ENCODE results near the gene NOL9. TPM values are rescaled to one million over a fixed set of nuclear protein-coding genes. Genes with fewer than 3 reads are reported as not detected.

The NOL9 gene
- total RNA-seq, 4 donors from 2014 or later: 16.6 to 25.0 (median 21.1) TPM

DNA sequence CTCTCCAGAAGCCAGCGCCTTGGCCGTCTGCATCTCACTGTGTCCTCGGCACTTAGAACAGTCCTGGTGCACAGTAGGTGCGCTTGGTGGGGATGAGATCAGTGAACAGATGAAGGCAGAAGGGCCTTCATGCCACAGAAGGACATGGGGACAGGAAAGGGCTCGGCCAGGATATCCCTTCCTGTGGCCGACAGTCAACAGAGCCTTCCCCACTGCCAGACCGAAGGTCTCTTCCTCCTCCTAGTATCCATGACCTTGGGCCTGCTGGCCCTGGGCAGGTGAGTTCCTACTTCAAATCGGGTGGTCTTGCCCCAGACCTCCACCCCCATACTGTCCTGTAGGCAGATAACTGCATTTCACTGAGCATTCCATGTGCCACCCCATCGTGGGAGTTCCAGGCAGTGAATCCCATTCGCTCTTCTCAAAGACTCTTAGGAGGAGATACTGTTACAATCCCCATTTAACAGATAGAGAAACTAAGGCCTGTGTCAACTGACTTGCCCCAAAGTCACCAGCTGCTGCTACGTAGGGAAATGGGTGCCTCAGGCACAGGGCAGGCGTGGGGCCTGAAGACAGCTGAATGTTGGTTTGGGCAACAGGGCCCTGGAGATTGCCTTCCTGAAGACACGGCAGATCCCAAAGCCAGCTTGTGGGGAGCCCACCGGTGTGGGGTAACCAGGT, 66.4 kb downstream of the NOL9 start:
- H3K4me1 ChIP-seq: peaks cover 57 to 68% (median 59%) of the 10 kb centered on the region in 4 donors
- intact Hi-C loops (cut with DNase I): loop anchor here (5.0 kb wide), 1 partner anchor 159 kb away; no protein-coding TSS in a partner anchor

DNA sequence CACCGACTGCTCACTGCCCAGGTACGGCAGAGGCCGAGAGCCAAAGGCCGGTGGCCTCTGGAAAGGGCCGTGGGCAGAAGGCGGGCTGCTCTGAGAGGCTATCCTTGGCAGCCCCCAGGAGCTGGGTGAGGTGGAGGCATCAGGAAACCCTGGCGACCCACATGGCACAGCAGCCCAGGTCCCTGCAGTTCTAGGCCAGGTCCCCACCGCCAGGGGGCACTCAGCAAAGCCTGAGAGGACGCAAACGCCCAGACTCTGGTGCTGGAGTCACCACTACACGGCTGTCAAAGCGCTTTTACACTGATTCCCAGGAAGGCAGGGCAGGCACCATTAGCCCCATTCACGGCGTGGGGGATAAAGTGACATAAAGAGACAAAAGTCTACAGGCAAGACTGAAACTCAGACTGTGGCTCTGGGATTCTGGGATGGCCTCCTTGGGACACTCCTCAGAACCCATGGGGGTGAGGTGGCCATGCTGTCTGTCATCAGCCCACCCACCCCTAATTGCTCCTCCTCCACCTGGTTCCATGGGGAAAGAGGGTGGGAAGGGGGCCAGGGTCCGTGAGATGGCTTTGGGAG, 67.8 kb downstream of the NOL9 start:
- peak overlapping the region in 1 of 4 donors; percentile 61 for H3K27ac ChIP-seq (replicated peaks in 1 of 4)
- peak overlapping the region; percentile 50 to 60 (median 52) for H3K4me3 ChIP-seq
- intact Hi-C loops (cut with DNase I): loop anchor here (5.0 kb wide), 1 partner anchor 161 kb away; no protein-coding TSS in a partner anchor
- peaks cover 8 to 54% (median 16%) of the 10 kb centered on the region in 4 donors for H3K27me3 ChIP-seq
- H3K4me1 ChIP-seq: peaks cover 43 to 56% (median 47%) of the 10 kb centered on the region in 4 donors
- DNase-seq (ENCODE audit: extremely low spot score): peak; percentile 94
- WGBS: 0% methylated on average over 2 of the region's 15 CpGs
- TF ChIP-seq, protein P1, sequence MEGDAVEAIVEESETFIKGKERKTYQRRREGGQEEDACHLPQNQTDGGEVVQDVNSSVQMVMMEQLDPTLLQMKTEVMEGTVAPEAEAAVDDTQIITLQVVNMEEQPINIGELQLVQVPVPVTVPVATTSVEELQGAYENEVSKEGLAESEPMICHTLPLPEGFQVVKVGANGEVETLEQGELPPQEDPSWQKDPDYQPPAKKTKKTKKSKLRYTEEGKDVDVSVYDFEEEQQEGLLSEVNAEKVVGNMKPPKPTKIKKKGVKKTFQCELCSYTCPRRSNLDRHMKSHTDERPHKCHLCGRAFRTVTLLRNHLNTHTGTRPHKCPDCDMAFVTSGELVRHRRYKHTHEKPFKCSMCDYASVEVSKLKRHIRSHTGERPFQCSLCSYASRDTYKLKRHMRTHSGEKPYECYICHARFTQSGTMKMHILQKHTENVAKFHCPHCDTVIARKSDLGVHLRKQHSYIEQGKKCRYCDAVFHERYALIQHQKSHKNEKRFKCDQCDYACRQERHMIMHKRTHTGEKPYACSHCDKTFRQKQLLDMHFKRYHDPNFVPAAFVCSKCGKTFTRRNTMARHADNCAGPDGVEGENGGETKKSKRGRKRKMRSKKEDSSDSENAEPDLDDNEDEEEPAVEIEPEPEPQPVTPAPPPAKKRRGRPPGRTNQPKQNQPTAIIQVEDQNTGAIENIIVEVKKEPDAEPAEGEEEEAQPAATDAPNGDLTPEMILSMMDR (IDR thresholded peaks at IDR 0.05): peak; percentile 71 to 91 (median 78)
- TF ChIP-seq POLR2A (IDR thresholded peaks at IDR 0.05; ENCODE audit: low read depth) (no peak), POLR2AphosphoS5 (IDR thresholded peaks at IDR 0.05) (peak in 1 of 2 donors; percentile 14)
- H3K9me3 ChIP-seq: no peaks in the 10 kb centered on the region
- no peaks in the 10 kb centered on the region for H3K36me3 ChIP-seq

More for the DNA sequence above, 66.4 kb downstream of the NOL9 start:
- TF ChIP-seq, protein P1 (IDR thresholded peaks at IDR 0.05): no peak
- TF ChIP-seq EP300 (IDR thresholded peaks at IDR 0.05): no peak
- TF ChIP-seq POLR2AphosphoS5 (IDR thresholded peaks at IDR 0.05): no peak
- no peak for TF ChIP-seq POLR2A (IDR thresholded peaks at IDR 0.05; ENCODE audit: low read depth)
- H3K36me3 ChIP-seq: no peaks in the 10 kb centered on the region
- DNase-seq (ENCODE audit: extremely low spot score): no peak
- no peak overlapping the region for H3K4me3 ChIP-seq
- no peaks in the 10 kb centered on the region for H3K9me3 ChIP-seq
- H3K27me3 ChIP-seq: peaks cover 8 to 54% (median 16%) of the 10 kb centered on the region in 4 donors
- 87% methylated on average over 14 of the region's 14 CpGs for WGBS
- H3K27ac ChIP-seq (replicated peaks in 1 of 4): no peak overlapping the region

DNA sequence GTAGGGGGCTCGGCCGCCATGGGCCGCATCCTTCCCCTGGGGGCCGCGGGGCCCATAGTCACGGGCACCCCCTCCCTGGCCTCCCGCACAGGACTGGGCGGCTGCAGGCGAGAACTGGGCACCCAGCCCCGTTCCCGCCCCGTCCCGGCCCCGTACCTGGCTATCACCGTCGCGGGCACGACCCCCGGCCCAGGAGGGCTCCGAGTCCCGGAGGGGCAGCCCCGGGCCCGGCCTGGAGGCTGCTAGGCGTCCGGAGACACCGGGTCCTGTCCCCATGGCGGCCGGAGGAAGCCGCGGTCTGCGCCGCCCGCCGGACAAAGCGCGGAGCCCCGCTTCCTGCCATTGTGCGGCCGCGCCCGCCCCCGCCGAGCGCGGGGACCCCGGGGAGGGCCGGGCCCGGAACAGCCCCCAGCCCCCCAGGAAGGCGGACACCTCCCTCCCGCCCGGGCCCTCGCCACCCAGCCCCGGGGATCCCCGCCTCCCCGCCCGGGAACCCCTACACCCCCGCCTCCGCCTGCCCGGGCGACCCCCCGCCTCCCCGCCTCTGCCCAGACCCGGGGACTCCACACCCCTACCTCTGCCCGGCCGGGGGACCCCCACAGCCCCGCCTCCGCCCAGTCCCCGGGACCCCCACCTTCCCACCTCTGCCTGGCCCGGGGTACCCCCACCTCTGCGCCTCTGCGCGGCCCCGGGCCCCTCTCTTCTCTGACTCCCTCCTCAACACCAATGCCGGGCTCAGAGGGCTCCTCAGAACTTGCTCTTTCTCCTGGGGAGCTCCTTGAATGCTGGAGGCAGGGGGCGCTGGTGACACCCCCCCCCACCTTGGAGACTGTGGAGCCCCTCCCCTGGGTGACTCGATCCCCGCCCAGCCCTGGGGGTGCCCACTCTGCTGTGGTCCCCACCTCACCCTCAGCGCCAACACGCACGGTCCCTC, 68.9 kb downstream of the NOL9 start:
- WGBS: under 1% methylated on average over 15 of the region's 80 CpGs
- Histone ChIP-seq H3K4me1 (peaks cover 34 to 45% (median 38%) of the 10 kb centered on the region in 4 donors), H3K9me3 (no peaks in the 10 kb centered on the region), H3K27me3 (peaks cover 8 to 54% (median 16%) of the 10 kb centered on the region in 4 donors), H3K27ac (replicated peaks in 1 of 4) (peak overlapping the region; percentile 26 to 61 (median 45)), H3K4me3 (peak overlapping the region; percentile 50 to 60 (median 52)), H3K36me3 (no peaks in the 10 kb centered on the region)
- DNase-seq (ENCODE audit: extremely low spot score): no peak
- TF ChIP-seq POLR2AphosphoS5 (IDR thresholded peaks at IDR 0.05): no peak
- no peak for TF ChIP-seq POLR2A (IDR thresholded peaks at IDR 0.05; ENCODE audit: low read depth)
- TF ChIP-seq EP300 (IDR thresholded peaks at IDR 0.05): no peak
- TF ChIP-seq, protein P1 (IDR thresholded peaks at IDR 0.05): no peak
- intact Hi-C loops (cut with DNase I): loop anchor here (5.0 kb wide), 1 partner anchor 162 kb away; no protein-coding TSS in a partner anchor

DNA sequence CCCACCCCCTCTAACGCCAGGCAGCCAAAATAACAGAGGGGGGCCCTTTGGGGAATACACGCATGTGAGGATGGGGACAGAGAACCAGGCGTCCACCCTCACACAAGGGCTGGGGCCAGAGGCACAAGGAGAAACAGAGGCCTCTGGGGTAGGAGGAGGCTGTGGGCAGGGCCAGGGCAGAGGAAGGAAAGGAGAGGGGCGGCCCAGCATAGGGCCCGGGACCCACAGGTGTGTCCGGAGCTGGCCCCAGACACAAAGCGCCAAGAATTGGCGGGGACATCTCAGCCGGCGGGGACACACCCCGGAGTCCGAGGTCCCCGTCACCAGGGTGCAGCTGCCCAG, 69.5 kb downstream of the NOL9 start:
- WGBS: 40% methylated on average over 8 of the region's 13 CpGs
- no peak for DNase-seq (ENCODE audit: extremely low spot score)
- TF ChIP-seq POLR2A (IDR thresholded peaks at IDR 0.05; ENCODE audit: low read depth): no peak
- TF ChIP-seq POLR2AphosphoS5 (IDR thresholded peaks at IDR 0.05): no peak
- TF ChIP-seq EP300 (IDR thresholded peaks at IDR 0.05): no peak
- TF ChIP-seq, protein P1 (IDR thresholded peaks at IDR 0.05): no peak
- Histone ChIP-seq H3K27ac (replicated peaks in 1 of 4) (peak overlapping the region in 3 of 4 donors; percentile 26 to 61 (median 38)), H3K9me3 (no peaks in the 10 kb centered on the region), H3K4me1 (peaks cover 28 to 39% (median 31%) of the 10 kb centered on the region in 4 donors), H3K36me3 (no peaks in the 10 kb centered on the region), H3K4me3 (peak overlapping the region; percentile 50 to 60 (median 52)), H3K27me3 (peaks cover 8 to 48% (median 16%) of the 10 kb centered on the region in 4 donors)
- intact Hi-C loops (cut with DNase I): loop anchor here (5.0 kb wide), 1 partner anchor 163 kb away; no protein-coding TSS in a partner anchor
